ENCODE data around the gene LSM12.

Gene LSM12

DNA sequence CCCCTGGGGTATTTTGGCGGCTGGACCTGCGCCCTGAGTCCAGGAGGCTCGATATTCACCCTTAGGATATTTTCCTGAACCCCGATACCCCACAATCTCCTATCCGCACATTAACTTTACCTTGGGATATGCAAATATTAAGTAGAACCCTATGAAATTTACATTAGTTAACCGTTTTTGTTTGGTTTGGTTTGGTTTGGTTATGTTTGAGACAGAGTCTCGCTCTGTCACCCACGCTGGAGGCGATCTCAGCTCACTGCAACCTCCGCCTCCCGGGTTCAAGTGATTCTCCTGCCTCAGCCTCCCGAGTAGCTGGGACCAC, 71.4 kb downstream of the LSM12 start:
- TF ChIP-seq MAX (IDR thresholded peaks at IDR 0.05; ENCODE audit: low read depth, low read length) (no peak), MYC (IDR thresholded peaks at IDR 0.05; ENCODE audit: low read depth, low read length) (no peak), POLR2A (IDR thresholded peaks at IDR 0.05; ENCODE audit: extremely low read depth, insufficient read length) (no peak), CTCF (IDR thresholded peaks at IDR 0.05; ENCODE audit: low read depth, low read length) (no peak)
- no peak for DNase-seq (ENCODE audit: low read depth)
- H3K4me3 ChIP-seq (ENCODE audit: low read depth, low read length): no peak overlapping the region

DNA sequence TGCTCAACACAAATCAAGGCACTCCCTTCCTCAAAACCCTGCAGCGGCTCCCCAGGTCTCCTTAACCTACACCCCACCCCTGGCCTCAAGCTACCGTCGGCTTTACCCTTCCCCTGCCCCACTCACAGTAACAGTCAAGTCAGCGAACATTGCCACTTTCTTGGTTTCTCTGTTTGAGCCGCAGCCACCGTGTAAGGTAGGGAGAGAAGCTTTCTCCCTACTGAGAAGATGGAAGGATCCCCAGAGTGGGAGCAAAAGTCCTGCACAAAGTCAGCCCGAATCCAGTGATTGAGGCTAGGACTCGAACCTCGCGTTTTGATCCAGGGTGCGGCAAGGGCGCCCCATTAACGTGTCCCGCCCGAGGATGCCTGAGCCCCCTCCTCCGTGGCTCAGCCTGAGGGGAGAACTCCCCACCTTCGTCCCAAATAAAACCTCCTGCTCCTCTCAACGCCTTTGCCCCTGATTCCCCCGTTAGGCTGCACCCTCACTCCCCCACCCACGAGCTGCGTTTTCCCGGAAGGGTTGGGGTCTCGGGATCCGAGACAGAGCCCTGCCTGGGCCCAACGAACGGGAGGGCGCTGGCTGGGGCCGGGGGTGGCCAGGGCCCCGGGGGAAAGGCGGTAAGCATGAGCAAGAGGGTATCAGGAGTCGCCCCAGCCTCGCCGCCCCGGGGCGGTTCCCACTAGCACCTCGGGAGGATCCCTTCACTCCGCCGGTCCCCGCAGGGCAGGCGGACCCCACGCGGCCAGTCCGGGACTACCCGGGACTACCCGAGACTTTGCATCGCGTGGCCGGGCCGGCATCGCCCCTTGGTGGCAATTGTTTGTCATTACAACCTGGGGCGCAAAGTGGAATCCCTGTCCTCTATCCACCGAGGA, 72.0 kb downstream of the LSM12 start:
- peak; percentile 57 for DNase-seq (ENCODE audit: low read depth)
- H3K4me3 ChIP-seq (ENCODE audit: low read depth, low read length): no peak overlapping the region
- TF ChIP-seq CTCF (IDR thresholded peaks at IDR 0.05; ENCODE audit: low read depth, low read length): peak; percentile 58
- TF ChIP-seq POLR2A (IDR thresholded peaks at IDR 0.05; ENCODE audit: extremely low read depth, insufficient read length): no peak
- no peak for TF ChIP-seq MYC (IDR thresholded peaks at IDR 0.05; ENCODE audit: low read depth, low read length)
- peak; percentile 54; the same call in 1 of the 2 replicates for TF ChIP-seq MAX (IDR thresholded peaks at IDR 0.05; ENCODE audit: low read depth, low read length)

GRCh38 chr17:43992641-43993040, 73.8 kb downstream of the LSM12 start:
- peak; percentile 27 for DNase-seq (ENCODE audit: low read depth)
- TF ChIP-seq MYC (IDR thresholded peaks at IDR 0.05; ENCODE audit: low read depth, low read length) (no peak), MAX (IDR thresholded peaks at IDR 0.05; ENCODE audit: low read depth, low read length) (no peak), CTCF (IDR thresholded peaks at IDR 0.05; ENCODE audit: low read depth, low read length) (no peak), POLR2A (IDR thresholded peaks at IDR 0.05; ENCODE audit: extremely low read depth, insufficient read length) (no peak)
- no peak overlapping the region for H3K4me3 ChIP-seq (ENCODE audit: low read depth, low read length)

DNA sequence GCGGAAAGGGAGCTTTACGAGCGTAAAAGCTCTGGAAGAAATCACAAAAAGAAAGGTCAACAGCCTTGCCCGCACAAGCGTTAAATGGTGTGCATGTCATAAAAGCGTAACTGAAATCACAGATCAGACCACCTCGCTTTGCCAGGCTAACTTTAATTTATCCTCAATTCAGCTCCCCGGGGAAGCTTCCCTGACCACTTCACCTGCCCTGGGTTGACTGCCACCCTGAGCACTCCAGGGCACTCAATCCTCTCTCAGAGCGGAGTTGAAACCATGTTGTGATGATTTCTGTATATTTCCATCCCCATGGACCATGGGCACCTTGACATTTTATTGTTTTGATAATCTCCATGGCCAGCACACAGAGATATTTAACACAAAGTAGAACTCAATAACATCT, 78.2 kb downstream of the LSM12 start:
- no peak for TF ChIP-seq MYC (IDR thresholded peaks at IDR 0.05; ENCODE audit: low read depth, low read length)
- no peak for TF ChIP-seq MAX (IDR thresholded peaks at IDR 0.05; ENCODE audit: low read depth, low read length)
- no peak for TF ChIP-seq POLR2A (IDR thresholded peaks at IDR 0.05; ENCODE audit: extremely low read depth, insufficient read length)
- no peak for TF ChIP-seq CTCF (IDR thresholded peaks at IDR 0.05; ENCODE audit: low read depth, low read length)
- no peak for DNase-seq (ENCODE audit: low read depth)
- no peak overlapping the region for H3K4me3 ChIP-seq (ENCODE audit: low read depth, low read length)

DNA sequence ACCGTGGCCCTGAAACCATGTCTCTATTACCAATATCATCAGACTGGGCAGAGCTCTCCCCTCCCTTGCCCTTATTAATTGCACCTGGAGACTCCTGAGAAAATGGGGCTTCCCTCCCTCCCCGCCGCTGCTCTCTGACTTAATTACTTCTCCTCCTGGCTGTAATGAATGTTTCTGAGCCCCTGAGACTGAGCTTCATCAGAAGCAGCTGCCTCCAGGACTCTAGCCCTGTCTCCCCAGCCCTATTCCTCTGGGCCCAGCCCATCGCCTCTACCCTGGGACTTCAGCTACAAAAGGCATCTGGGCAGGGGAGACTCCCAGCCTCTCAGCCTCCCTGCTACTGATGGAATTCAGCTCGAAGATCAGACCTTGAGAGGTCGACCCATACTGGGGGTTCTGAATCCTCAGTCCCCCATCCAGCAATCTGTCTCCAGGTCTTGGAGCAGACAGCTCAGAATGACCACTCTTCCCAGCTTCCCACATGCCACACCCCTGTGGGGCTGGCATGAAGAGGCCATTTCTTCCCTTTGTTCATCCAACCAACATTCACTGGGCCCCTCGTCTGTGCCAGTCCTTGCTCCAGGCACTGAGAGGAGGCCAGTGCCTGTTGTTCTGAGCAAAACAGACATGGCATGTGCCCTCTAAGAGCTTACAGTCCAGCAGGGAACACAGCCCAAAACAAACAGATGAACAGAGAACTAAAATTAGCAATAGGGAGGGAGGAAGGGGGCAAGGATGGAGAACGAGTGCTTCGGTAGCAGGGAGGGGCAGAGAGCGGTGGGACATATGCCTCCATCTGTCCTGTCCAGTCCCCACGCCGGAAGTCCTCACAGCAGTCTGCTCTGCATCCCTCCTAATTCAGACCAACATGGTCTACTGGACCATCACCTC, 79.1 kb downstream of the LSM12 start:
- no peak for DNase-seq (ENCODE audit: low read depth)
- TF ChIP-seq MAX (IDR thresholded peaks at IDR 0.05; ENCODE audit: low read depth, low read length) (no peak), MYC (IDR thresholded peaks at IDR 0.05; ENCODE audit: low read depth, low read length) (no peak), POLR2A (IDR thresholded peaks at IDR 0.05; ENCODE audit: extremely low read depth, insufficient read length) (no peak), CTCF (IDR thresholded peaks at IDR 0.05; ENCODE audit: low read depth, low read length) (no peak)
- no peak overlapping the region for H3K4me3 ChIP-seq (ENCODE audit: low read depth, low read length)
